T-cell (primary cell): ENCODE measurements around the gene PITX3. TPM values are rescaled to one million over a fixed set of nuclear protein-coding genes. Genes with fewer than 3 reads are reported as not detected.

Experiments used
- total RNA-seq, 35 experiments: library from RNA in 6 of 35; stranded (reverse) in 6 of 35; fragments of 120-200 nt in 1 of 35; gene quantifications; one replicate each; pipeline versions ENCODE4 v1.2.1 to v1.2.4 and lab custom pipeline; 2013 to 2026

The PITX3 gene
- total RNA-seq, 5 donors from 2014 or later (not counting 1 experiment from before 2014, with no cell fraction given): not detected

Other genes starting within 250 kb of the PITX3 start
- 10 to 100 TPM; 26.4 to 30.0 (median 27.2) TPM for gene ARMH3, start 185.3 kb downstream of the PITX3 start, total RNA-seq
- 10 to 100 TPM; 12.5 to 33.4 (median 26.7) TPM for gene HPS6, start 176.2 kb downstream of the PITX3 start, total RNA-seq
- gene LDB1, start 121.1 kb downstream of the PITX3 start, total RNA-seq: 100 to 1,000 TPM; 120 to 147 (median 126) TPM
- gene PPRC1, start 108.5 kb downstream of the PITX3 start, total RNA-seq: 10 to 100 TPM; 33.5 to 55.1 (median 51.4) TPM
- 10 to 100 TPM; 40.7 to 69.8 (median 62.4) TPM for gene NOLC1, start 89.1 kb downstream of the PITX3 start, total RNA-seq
- gene ELOVL3, start 15.2 kb downstream of the PITX3 start, total RNA-seq: not detected
- 10 to 100 TPM; 37.2 to 41.1 (median 38.7) TPM for gene GBF1, start 4.0 kb upstream of the PITX3 start, total RNA-seq
- gene NFKB2, start 154.2 kb upstream of the PITX3 start, total RNA-seq: 100 to 1,000 TPM in 4 of 5 donors, 10 to 100 TPM in 1; 94.1 to 229 (median 124) TPM
- gene PSD, start 177.3 kb upstream of the PITX3 start, total RNA-seq: 10 to 100 TPM in 2 of 5 donors, 1 to 10 TPM in 3; 8.7 to 11.8 (median 8.8) TPM
- 10 to 100 TPM; 13.3 to 30.4 (median 23.7) TPM for gene FBXL15, start 179.3 kb upstream of the PITX3 start, total RNA-seq
- 10 to 100 TPM; 32.2 to 41.4 (median 37.8) TPM for gene CUEDC2, start 191.1 kb upstream of the PITX3 start, total RNA-seq
- gene C10orf95, start 210.0 kb upstream of the PITX3 start, total RNA-seq: under 1 TPM in 4 of 5 donors, not detected in 1; 0.23 to 0.92 (median 0.55) TPM